HCT116 (cell line): Measurements from ENCODE around the gene NOTCH1.
"Not testable (repeated sequence)": the region's sequence is repeated elsewhere in the genome, so short reads cannot be mapped to it uniquely, and the experiment has no call there.

Experiments used
- EZH2 ChIP-seq: fragments of 200-600 bp; sonication (generic); IDR thresholded peaks from 2 replicates; pipeline ENCODE4 v1.6.1; 2017; ENCODE audit warnings: antibody characterized with exemption, mixed run types
- EZH2phosphoT487 ChIP-seq: fragments of 200-600 bp; IDR thresholded peaks from 2 replicates; pipeline ENCODE4 v1.6.1; 2018; ENCODE audit warnings: antibody characterized with exemption, borderline replicate concordance
- JUND ChIP-seq: IDR thresholded peaks from 2 replicates; pipeline ENCODE4 v1.6.1; 2012
- POLR2A ChIP-seq: IDR thresholded peaks from 2 replicates; pipeline ENCODE4 v1.7.0; 2011; ENCODE audit warnings: borderline replicate concordance; ENCODE audit not compliant: insufficient read depth, insufficient read length; ENCODE audit errors: extremely low read depth
- TF ChIP-seq, protein P1 (sequence below), 3 experiments: fragments of 200-600 bp in 1 of 3; sonication (generic) in 1 of 3; IDR thresholded peaks in 2 of 3; conservative IDR thresholded peaks in 1 of 3; 2 replicates each; pipeline ENCODE4 v1.5.1; 2012 to 2017; ENCODE audit warnings: low read depth in 2 of 3, low read length in 2 of 3, antibody characterized with exemption in 1 of 3, borderline replicate concordance in 1 of 3, control low read depth in 1 of 3, mild to moderate bottlenecking in 1 of 3, mixed read lengths in 1 of 3, mixed run types in 1 of 3, moderate library complexity in 1 of 3; ENCODE audit not compliant: insufficient read depth in 1 of 3
- TF ChIP-seq, protein P2 (sequence below): IDR thresholded peaks from 2 replicates; pipeline ENCODE4 v1.6.1; 2012; ENCODE audit warnings: low read depth
- TF ChIP-seq, protein P3 (sequence below): IDR thresholded peaks from 2 replicates; pipeline ENCODE4 v1.6.1; 2012
- TF ChIP-seq, protein P4 (sequence below): IDR thresholded peaks from 2 replicates; pipeline ENCODE4 v1.6.1; 2012

DNA sequence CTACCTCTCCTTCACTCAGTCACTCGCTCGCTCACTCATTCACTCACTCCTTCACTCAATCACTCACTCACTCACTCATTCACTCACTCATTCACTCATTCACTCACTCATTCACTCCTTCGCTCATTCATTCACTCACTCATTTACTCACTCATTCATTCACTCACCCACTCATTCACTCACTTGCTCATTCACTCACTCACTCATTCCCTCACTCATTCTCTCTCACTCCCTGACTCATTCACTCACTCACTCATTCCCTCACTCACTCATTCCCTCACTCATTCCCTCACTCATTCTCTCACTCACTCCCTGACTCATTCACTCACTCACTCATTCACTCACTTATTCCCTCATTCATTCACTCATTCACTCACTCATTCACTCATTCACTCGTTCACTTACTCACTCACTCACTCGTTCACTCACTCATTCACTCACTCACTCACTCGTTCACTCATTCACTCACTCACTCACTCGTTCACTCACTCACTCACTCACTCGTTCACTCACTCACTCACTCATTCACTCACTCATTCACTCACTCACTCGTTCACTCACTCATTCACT is 33.9 kb upstream of the NOTCH1 start:
- TF ChIP-seq, protein P1, sequence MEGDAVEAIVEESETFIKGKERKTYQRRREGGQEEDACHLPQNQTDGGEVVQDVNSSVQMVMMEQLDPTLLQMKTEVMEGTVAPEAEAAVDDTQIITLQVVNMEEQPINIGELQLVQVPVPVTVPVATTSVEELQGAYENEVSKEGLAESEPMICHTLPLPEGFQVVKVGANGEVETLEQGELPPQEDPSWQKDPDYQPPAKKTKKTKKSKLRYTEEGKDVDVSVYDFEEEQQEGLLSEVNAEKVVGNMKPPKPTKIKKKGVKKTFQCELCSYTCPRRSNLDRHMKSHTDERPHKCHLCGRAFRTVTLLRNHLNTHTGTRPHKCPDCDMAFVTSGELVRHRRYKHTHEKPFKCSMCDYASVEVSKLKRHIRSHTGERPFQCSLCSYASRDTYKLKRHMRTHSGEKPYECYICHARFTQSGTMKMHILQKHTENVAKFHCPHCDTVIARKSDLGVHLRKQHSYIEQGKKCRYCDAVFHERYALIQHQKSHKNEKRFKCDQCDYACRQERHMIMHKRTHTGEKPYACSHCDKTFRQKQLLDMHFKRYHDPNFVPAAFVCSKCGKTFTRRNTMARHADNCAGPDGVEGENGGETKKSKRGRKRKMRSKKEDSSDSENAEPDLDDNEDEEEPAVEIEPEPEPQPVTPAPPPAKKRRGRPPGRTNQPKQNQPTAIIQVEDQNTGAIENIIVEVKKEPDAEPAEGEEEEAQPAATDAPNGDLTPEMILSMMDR (IDR thresholded peaks at IDR 0.05 in 2 of 3, conservative IDR thresholded peaks at IDR 0.05 in 1 of 3; ENCODE audit: borderline replicate concordance in 1 of 3, insufficient read depth in 1 of 3, low read depth in 2 of 3, low read length in 2 of 3): not testable (repeated sequence)
- TF ChIP-seq, protein P2, sequence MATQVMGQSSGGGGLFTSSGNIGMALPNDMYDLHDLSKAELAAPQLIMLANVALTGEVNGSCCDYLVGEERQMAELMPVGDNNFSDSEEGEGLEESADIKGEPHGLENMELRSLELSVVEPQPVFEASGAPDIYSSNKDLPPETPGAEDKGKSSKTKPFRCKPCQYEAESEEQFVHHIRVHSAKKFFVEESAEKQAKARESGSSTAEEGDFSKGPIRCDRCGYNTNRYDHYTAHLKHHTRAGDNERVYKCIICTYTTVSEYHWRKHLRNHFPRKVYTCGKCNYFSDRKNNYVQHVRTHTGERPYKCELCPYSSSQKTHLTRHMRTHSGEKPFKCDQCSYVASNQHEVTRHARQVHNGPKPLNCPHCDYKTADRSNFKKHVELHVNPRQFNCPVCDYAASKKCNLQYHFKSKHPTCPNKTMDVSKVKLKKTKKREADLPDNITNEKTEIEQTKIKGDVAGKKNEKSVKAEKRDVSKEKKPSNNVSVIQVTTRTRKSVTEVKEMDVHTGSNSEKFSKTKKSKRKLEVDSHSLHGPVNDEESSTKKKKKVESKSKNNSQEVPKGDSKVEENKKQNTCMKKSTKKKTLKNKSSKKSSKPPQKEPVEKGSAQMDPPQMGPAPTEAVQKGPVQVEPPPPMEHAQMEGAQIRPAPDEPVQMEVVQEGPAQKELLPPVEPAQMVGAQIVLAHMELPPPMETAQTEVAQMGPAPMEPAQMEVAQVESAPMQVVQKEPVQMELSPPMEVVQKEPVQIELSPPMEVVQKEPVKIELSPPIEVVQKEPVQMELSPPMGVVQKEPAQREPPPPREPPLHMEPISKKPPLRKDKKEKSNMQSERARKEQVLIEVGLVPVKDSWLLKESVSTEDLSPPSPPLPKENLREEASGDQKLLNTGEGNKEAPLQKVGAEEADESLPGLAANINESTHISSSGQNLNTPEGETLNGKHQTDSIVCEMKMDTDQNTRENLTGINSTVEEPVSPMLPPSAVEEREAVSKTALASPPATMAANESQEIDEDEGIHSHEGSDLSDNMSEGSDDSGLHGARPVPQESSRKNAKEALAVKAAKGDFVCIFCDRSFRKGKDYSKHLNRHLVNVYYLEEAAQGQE: not testable (repeated sequence)
- TF ChIP-seq, protein P3, sequence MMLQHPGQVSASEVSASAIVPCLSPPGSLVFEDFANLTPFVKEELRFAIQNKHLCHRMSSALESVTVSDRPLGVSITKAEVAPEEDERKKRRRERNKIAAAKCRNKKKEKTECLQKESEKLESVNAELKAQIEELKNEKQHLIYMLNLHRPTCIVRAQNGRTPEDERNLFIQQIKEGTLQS: not testable (repeated sequence)
- TF ChIP-seq JUND, POLR2A, EZH2phosphoT487, EZH2: not testable (repeated sequence)
- TF ChIP-seq, protein P4, sequence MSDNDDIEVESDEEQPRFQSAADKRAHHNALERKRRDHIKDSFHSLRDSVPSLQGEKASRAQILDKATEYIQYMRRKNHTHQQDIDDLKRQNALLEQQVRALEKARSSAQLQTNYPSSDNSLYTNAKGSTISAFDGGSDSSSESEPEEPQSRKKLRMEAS: not testable (repeated sequence)
